Large intestine (tissue), 3 donors: ENCODE measurements around the gene ZC3H7B. TPM values are rescaled to one million over a fixed set of nuclear protein-coding genes. Genes with fewer than 3 reads are reported as not detected.

Source experiments
- DNase-seq, 2 donors: peaks; one replicate each; pipeline versions ENCODE4 v3.0.0 to v3.0.0-alpha.2; 2013
- H3K27ac ChIP-seq: one replicate; pipeline ENCODE4 v1.5.1; 2013; ENCODE audit warnings: low read length
- H3K27me3 ChIP-seq: 2 replicates; pipeline ENCODE4 v1.6.1; 2013; ENCODE audit warnings: low read length; ENCODE audit not compliant: control insufficient read depth, insufficient read depth
- H3K36me3 ChIP-seq: 2 replicates; pipeline ENCODE4 v1.6.1; 2013; ENCODE audit warnings: low read length; ENCODE audit not compliant: control insufficient read depth, insufficient read depth
- H3K4me1 ChIP-seq: one replicate; pipeline ENCODE4 v1.6.1; 2013; ENCODE audit warnings: low read length; ENCODE audit not compliant: control insufficient read depth, insufficient read depth
- H3K4me3 ChIP-seq: one replicate; pipeline ENCODE4 v1.5.1; 2013; ENCODE audit warnings: low read length
- H3K9me3 ChIP-seq: one replicate; pipeline ENCODE4 v1.6.1; 2013; ENCODE audit warnings: mild to moderate bottlenecking, low read depth, low read length, moderate library complexity; ENCODE audit not compliant: control insufficient read depth
- WGBS: methylation state at CpG from one replicate; pipeline ENCODE4 v1.1.5; 2013; ENCODE audit warnings: low lambda C conversion rate; ENCODE audit not compliant: insufficient coverage; 5-methylcytosine and 5-hydroxymethylcytosine counted together
- polyA plus RNA-seq: library from polyadenylated mRNA; unstranded; fragments of 120-200 nt; gene quantifications from one replicate; pipeline ENCODE4 v1.2.1, GENCODE V29; 2013

Gene ZC3H7B
- polyA plus RNA-seq, 1 donor, result 58.0 TPM

DNA sequence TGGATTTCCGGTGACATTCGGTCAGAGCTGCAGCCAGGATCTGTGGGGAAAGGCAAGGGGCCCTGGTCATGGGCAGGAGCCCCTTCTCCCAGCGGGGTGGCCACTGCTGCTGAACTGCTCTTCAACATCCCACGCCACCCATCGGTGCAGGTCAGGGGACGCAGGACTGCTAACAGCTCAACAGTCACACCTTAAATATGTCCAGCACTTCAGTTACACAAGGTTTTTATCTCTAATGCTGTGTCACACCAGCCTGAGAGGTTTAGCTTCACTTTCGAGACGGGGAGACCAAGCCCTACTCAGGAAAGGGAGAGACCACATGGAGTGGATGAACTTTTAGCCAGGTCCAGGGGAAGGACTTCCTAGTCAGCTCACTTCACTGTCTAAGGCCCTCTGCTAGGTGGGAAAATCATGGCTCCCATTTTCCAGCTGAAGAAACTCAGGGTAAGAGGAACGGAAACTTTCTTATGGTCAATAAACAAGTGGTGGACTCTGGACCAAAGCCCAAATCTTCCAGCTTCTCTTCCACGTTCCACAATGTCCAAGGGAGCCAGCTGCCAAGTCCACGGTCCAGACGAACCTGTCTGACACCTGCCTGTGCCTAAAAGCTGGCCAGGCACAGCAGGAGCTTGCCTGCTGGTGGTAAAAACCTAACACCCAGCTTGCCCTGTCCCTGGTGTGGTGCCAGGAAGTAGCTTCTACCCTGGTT, 39.6 kb upstream of the ZC3H7B start:
- no CpG with 5 or more reads among the region's 12 CpGs for WGBS
- H3K27ac ChIP-seq, result no peak overlapping the region
- H3K9me3 ChIP-seq, result no peaks in the 10 kb centered on the region
- H3K27me3 ChIP-seq, result no peaks in the 10 kb centered on the region
- H3K4me3 ChIP-seq, result no peak overlapping the region
- H3K36me3 ChIP-seq, result peaks cover 89% of the 10 kb centered on the region
- H3K4me1 ChIP-seq, result no peaks in the 10 kb centered on the region
- DNase-seq, result no peak

DNA sequence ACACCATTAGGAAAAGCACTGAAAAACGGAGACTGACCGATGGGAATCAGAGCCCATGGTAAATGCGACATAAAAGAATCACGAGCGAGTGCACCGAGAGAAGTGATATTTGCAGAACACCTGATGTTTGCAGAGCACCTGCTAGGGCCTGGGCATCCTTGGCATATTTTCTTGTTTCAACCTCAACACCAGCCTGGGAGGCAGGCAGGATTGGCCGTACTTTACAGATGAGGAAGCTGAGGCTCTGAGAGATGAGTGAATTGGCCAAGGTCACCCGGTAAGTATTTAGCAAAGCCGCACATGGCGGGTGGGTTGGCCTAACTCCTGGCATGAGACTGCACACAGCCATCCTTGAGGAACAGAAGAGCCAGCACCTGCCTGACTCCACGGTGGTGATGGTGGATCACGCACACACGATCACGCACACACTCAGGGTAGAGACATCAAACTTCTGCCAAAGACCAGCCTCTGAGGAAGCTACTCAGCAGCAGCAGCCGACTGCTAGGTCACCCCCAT, 39.0 kb upstream of the ZC3H7B start:
- H3K27ac ChIP-seq, result no peak overlapping the region
- no peaks in the 10 kb centered on the region for H3K9me3 ChIP-seq
- 100% methylated on average over 4 of the region's 15 CpGs for WGBS
- no peak overlapping the region for H3K4me3 ChIP-seq
- no peaks in the 10 kb centered on the region for H3K27me3 ChIP-seq
- H3K4me1 ChIP-seq, result no peaks in the 10 kb centered on the region
- H3K36me3 ChIP-seq, result peaks cover 86% of the 10 kb centered on the region
- DNase-seq, result no peak

DNA sequence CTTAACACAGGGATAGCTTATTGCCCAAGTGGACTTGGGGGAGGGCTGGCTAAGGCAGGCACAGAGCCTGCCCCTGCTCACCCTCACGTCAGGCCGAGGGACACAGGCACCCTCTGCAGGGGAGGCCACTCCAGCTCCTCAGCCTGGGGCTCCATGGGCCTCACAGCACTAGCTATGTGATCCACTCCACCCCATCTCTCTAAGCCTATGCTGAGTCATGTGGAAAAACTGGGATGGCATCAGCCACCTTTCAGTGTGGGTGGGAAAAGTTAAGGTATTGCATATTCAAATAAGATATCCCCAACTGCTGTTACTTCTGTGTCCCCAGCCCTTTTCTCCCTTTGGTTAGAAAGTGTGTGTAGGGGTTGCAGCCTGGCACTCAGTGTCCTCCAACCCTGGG, 37.6 kb upstream of the ZC3H7B start:
- peaks cover 85% of the 10 kb centered on the region for H3K36me3 ChIP-seq
- no peak overlapping the region for H3K27ac ChIP-seq

DNA sequence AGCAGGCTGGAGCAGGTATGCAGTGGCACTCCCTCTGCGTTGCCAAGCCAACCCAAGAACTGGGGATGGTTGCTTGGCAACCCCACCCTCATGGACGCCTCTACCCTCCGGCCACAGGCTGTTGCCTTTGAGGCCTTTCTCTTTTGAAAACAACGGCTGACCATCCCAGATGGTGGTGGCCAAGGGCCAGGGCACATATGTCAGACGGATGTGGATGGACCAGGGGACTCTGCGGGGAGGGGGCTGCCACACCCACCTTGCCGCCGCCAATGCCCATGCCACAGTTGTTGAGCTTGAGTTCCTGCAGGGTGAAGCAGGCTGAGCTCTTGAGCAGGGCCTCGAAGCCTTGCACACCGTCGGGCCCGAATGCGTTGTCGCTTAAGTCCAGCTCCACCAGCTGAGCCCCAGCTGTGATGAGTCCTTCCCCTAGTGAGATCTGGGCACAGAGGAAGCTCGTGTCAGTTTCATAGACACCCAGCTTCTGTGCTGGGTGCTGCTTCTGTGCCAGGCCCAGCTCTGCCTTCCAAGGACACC, 36.9 kb upstream of the ZC3H7B start:
- Histone ChIP-seq H3K36me3 (peaks cover 83% of the 10 kb centered on the region), H3K9me3 (no peaks in the 10 kb centered on the region), H3K27ac (no peak overlapping the region), H3K4me3 (no peak overlapping the region), H3K4me1 (no peaks in the 10 kb centered on the region), H3K27me3 (no peaks in the 10 kb centered on the region)
- DNase-seq, result no peak
- WGBS, result no CpG with 5 or more reads among the region's 15 CpGs

More for the DNA sequence above, 37.6 kb upstream of the ZC3H7B start:
- H3K9me3 ChIP-seq, result no peaks in the 10 kb centered on the region
- no peak for DNase-seq
- H3K27me3 ChIP-seq, result no peaks in the 10 kb centered on the region
- no CpG with 5 or more reads among the region's 2 CpGs for WGBS
- no peaks in the 10 kb centered on the region for H3K4me1 ChIP-seq
- H3K4me3 ChIP-seq, result no peak overlapping the region

DNA sequence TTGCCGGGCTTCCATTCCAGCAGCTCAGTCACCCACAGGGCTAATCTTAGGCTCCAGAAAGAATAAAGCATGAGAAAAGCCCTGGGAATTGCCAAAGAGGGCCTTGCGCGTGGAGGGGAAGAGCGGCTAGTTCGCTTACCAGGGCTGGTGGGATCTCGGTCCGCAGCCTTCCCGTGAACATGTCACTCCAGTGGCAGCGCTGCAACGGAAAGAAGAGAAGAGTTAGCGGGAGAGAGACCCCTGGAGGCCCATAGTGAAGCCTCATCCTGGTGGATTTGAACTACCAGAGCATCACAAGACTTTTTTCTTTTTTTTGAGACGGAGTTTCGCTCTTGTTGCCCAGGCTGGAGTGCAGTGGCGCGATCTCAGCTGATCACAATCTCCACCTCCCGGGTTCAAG, 33.4 kb upstream of the ZC3H7B start:
- no CpG with 5 or more reads among the region's 16 CpGs for WGBS
- no peaks in the 10 kb centered on the region for H3K9me3 ChIP-seq
- no peaks in the 10 kb centered on the region for H3K27me3 ChIP-seq
- no peak overlapping the region for H3K27ac ChIP-seq
- H3K36me3 ChIP-seq, result peaks cover 71% of the 10 kb centered on the region
- H3K4me3 ChIP-seq, result no peak overlapping the region
- no peak for DNase-seq
- no peaks in the 10 kb centered on the region for H3K4me1 ChIP-seq

DNA sequence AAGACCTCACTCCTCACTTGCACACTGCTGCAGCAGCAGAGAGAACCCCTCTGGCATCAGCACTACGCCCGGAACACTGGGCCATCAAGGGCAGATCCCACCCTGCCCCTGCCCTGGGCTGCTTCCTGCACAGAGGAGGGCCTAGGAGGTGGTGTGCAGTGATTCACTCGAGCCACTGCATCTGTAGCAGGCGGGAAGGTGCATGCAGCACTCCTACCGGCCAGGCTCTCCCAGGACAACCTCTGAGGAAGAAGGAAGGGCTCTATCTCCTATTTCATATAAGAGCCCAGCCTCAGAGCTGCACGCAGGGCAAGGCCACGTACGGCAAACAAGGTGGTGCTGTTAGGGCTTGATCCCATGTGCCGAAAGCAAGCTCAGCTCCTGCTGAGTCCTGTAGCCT, 29.5 kb upstream of the ZC3H7B start:
- Histone ChIP-seq H3K27me3 (no peaks in the 10 kb centered on the region), H3K36me3 (peaks cover 64% of the 10 kb centered on the region), H3K9me3 (no peaks in the 10 kb centered on the region), H3K4me3 (no peak overlapping the region), H3K4me1 (no peaks in the 10 kb centered on the region), H3K27ac (no peak overlapping the region)
- no peak for DNase-seq
- WGBS, result no CpG with 5 or more reads among the region's 9 CpGs

DNA sequence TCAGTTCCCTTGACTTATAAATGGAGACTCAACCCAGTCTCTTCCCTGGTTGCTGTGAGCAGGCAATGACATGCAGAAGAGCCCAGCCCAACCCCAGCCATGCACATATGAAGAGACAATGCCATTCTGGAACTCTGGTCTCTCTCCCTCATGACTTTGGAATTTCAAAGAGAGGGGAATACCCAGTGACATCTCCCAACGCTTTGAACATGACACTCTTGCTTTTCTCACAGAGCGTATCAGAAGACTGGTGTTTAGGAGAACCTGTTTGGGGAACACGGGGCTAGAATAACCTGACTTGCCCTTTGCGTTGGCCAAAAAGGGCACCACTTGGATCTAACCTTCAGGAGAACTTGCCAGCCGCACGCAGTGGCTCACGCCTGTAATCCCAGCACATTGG, 28.2 kb upstream of the ZC3H7B start:
- Histone ChIP-seq H3K36me3 (peaks cover 61% of the 10 kb centered on the region), H3K9me3 (no peaks in the 10 kb centered on the region), H3K4me3 (no peak overlapping the region), H3K27ac (no peak overlapping the region), H3K27me3 (no peaks in the 10 kb centered on the region), H3K4me1 (no peaks in the 10 kb centered on the region)
- no CpG with 5 or more reads among the region's 7 CpGs for WGBS
- DNase-seq, result no peak

DNA sequence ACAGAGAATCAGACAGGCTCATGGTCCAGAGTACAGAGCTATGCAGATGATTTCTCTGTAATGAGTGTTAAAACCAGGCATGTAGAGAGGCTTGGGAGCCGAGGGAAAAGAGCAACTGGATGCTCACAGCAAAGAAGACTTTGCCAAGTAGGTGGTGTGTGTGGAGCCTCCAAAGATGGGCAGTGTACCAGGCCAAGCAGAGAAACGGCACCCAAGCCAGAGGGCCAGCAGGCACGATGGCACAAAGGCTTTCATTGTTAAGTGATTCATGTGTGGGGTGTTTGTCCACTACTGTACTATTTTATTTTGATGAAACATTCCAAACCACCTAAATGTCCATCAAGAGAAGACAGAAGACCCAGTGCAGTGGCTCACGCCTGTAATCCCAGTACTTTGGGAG, 26.5 kb upstream of the ZC3H7B start:
- WGBS, result no CpG with 5 or more reads among the region's 4 CpGs

DNA sequence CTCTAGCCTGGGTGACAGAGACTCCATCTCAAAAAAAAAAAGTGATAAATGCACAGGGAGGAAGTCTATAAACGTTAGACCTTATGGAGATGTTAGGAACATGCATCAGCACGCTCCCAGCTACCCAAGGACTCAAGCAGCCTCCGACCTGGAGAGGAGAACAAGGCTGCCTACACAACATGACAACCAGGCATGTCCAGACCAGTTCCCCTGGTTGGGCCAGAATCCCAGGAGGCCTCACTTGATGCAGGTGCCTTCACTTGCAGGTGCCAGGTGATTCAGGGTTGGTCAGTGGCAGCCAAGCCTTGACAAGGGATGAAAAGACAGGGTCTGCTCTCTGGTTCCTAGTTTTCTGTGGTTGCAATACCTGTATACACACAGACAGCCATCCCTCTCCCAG, 21.3 kb upstream of the ZC3H7B start:
- H3K9me3 ChIP-seq, result no peaks in the 10 kb centered on the region
- DNase-seq, result no peak
- H3K36me3 ChIP-seq, result peaks cover 56% of the 10 kb centered on the region
- H3K4me1 ChIP-seq, result peaks cover 6% of the 10 kb centered on the region
- no CpG with 5 or more reads among the region's 3 CpGs for WGBS
- H3K4me3 ChIP-seq, result no peak overlapping the region
- H3K27me3 ChIP-seq, result no peaks in the 10 kb centered on the region
- H3K27ac ChIP-seq, result no peak overlapping the region

More for the DNA sequence above, 26.5 kb upstream of the ZC3H7B start:
- H3K9me3 ChIP-seq, result no peaks in the 10 kb centered on the region
- no peaks in the 10 kb centered on the region for H3K27me3 ChIP-seq
- H3K4me3 ChIP-seq, result no peak overlapping the region
- DNase-seq, result no peak
- peaks cover 56% of the 10 kb centered on the region for H3K36me3 ChIP-seq
- no peak overlapping the region for H3K27ac ChIP-seq
- H3K4me1 ChIP-seq, result no peaks in the 10 kb centered on the region

DNA sequence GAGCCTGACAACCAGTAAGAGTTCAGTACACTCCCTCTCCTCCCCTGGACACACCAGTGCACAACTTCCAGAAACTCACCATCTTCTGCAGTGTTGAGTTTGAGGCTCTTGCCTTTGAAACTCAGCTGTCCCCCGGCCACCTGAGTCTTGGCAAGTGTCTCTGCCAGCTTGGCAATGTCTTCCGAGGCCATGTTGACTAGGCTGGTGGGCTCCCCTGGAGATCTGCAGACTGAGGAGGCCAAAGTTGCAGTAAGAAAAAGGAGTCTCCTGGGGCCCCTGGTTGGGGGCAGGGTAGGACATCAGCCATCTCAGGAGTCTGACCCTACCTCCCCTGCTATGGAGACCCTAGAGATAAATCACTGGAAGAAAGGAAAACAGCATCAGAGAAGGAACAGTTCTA, 20.5 kb upstream of the ZC3H7B start:
- no peaks in the 10 kb centered on the region for H3K9me3 ChIP-seq
- H3K36me3 ChIP-seq, result peaks cover 53% of the 10 kb centered on the region
- no peak for DNase-seq
- no peak overlapping the region for H3K27ac ChIP-seq
- no peaks in the 10 kb centered on the region for H3K27me3 ChIP-seq
- H3K4me1 ChIP-seq, result peaks cover 7% of the 10 kb centered on the region
- WGBS, result no CpG with 5 or more reads among the region's 2 CpGs
- no peak overlapping the region for H3K4me3 ChIP-seq

DNA sequence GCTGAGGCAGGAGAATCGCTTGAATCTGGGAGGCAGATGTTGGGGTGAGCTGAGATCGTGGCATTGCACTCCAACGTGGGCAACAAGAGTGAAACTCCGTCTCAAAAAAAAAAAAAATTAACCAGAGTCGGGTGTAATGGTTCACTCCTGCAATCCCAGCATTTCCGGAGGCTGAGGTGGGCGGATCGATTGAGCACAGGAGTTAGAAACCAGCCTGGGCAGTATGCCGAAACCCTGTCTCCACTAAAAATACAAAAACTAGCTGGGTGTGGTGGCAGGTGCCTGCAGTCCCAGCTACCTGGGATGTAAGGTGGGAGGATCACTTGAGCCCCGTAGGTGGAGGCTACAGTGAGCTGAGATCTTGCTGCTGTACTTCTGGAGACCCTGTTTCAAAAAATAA, 16.9 kb upstream of the ZC3H7B start:
- Histone ChIP-seq H3K36me3 (peaks cover 37% of the 10 kb centered on the region), H3K9me3 (no peaks in the 10 kb centered on the region), H3K27me3 (no peaks in the 10 kb centered on the region), H3K27ac (peak overlapping the region; percentile 95), H3K4me1 (peaks cover 14% of the 10 kb centered on the region), H3K4me3 (no peak overlapping the region)
- WGBS, result 80% methylated on average over 1 of the region's 10 CpGs
- DNase-seq, result no peak
